GM12878 (cell line): ENCODE measurements around the gene MMRN1. TPM values are rescaled to one million over a fixed set of nuclear protein-coding genes. Genes with fewer than 3 reads are reported as not detected.

Source experiments
- ATAC-seq: fragments of 200-7000 bp; cut with Tn5 transposase; 3 replicates; pipeline ENCODE4 v1.9.1; 2020; ENCODE audit warnings: mild to moderate bottlenecking, moderate library complexity
- BruUV-seq: library from RNA; stranded (reverse); fragments of 400-500 nt; replicated peaks from 2 replicates; lab custom pipeline; 2021; lab: Mats Ljungman, UMichigan
- CTCF ChIA-PET: fragments of 300-600 bp; sonication (Branson Sonifier 250); formaldehyde crosslinking; extraction: SDS; loops from one replicate; lab custom pipeline; 2021; ENCODE audit warnings: inconsistent platforms; lab: Yijun Ruan, JAX
- POLR2A ChIA-PET: fragments of 350-600 bp; formaldehyde crosslinking; extraction: SDS; loops from one replicate; lab custom pipeline; 2021; ENCODE audit warnings: inconsistent platforms; lab: Charles Lee
- RAD21 ChIA-PET: fragments of 300-600 bp; sonication (Branson Sonifier 250); formaldehyde crosslinking; loops from one replicate; lab custom pipeline; 2023; ENCODE audit warnings: antibody characterized with exemption; ENCODE audit not compliant: unreplicated experiment; lab: Charles Lee
- SMC1A ChIA-PET: fragments of 300-600 bp; sonication (Branson Sonifier 250); formaldehyde crosslinking; loops from one replicate; lab custom pipeline; 2023; ENCODE audit not compliant: unreplicated experiment, uncharacterized antibody; lab: Charles Lee
- DNase-seq: peaks from one replicate; pipeline ENCODE4 v3.0.0-alpha.2; 2011; ENCODE audit warnings: low read depth, low spot score
- FAIRE-seq: peaks from 3 replicates; lab custom pipeline; 2011; peaks lifted over from hg19 to GRCh38; lab: Jason Lieb, UNC
- H2AFZ ChIP-seq: 2 replicates; pipeline ENCODE4 v1.6.0; 2011; ENCODE audit warnings: low read depth, low read length, control low read depth; ENCODE audit not compliant: control insufficient read depth
- H3K27ac ChIP-seq: 2 replicates; pipeline ENCODE4 v1.5.1; 2011; ENCODE audit warnings: control low read depth; ENCODE audit not compliant: control insufficient read depth, insufficient read depth
- H3K27me3 ChIP-seq, 2 experiments: replicated peaks in 1 of 2; 2 replicates each; pipeline versions ENCODE4 v1.6.0 to v1.6.1; 2011; ENCODE audit warnings: low read length in 1 of 2; ENCODE audit not compliant: control insufficient read depth in 2 of 2, insufficient read depth in 2 of 2
- H3K36me3 ChIP-seq, 2 experiments: 2 replicates each; pipeline ENCODE4 v1.5.1; 2011; ENCODE audit warnings: low read length in 1 of 2; ENCODE audit not compliant: control insufficient read depth in 2 of 2, insufficient read depth in 2 of 2
- H3K4me1 ChIP-seq: 2 replicates; pipeline ENCODE4 v1.6.1; 2011; ENCODE audit warnings: mild to moderate bottlenecking, low read length, moderate library complexity, mixed read lengths; ENCODE audit not compliant: control insufficient read depth, insufficient read depth
- H3K4me2 ChIP-seq: 2 replicates; pipeline ENCODE4 v1.6.0; 2011; ENCODE audit warnings: control low read depth; ENCODE audit not compliant: control insufficient read depth, insufficient read depth
- H3K4me3 ChIP-seq: fragments of 200-600 bp; sonication (generic); 2 replicates; pipeline ENCODE4 v1.5.1; 2016
- H3K79me2 ChIP-seq: 2 replicates; pipeline ENCODE4 v1.6.0; 2011; ENCODE audit warnings: low read length; ENCODE audit not compliant: control insufficient read depth, insufficient read depth
- H3K9ac ChIP-seq: 2 replicates; pipeline ENCODE4 v1.8.0; 2011; ENCODE audit warnings: low read length, control low read depth, mixed read lengths; ENCODE audit not compliant: control insufficient read depth, insufficient read depth
- H3K9me3 ChIP-seq: replicated peaks from 3 replicates; pipeline ENCODE4 v1.5.1; 2011; ENCODE audit warnings: mild to moderate bottlenecking, low read length; ENCODE audit not compliant: control insufficient read depth, insufficient read depth
- H4K20me1 ChIP-seq: 2 replicates; pipeline ENCODE4 v1.6.0; 2011; ENCODE audit not compliant: control insufficient read depth, insufficient read depth
- BCLAF1 ChIP-seq: fragments of 450-650 bp; IDR thresholded peaks from 2 replicates; pipeline ENCODE4 v1.6.1; 2017; ENCODE audit warnings: antibody characterized with exemption, mild to moderate bottlenecking, moderate library complexity
- BMI1 ChIP-seq: fragments of 450-650 bp; IDR thresholded peaks from 2 replicates; pipeline ENCODE4 v1.6.1; 2016; ENCODE audit warnings: mild to moderate bottlenecking, moderate library complexity, borderline replicate concordance
- CBFB ChIP-seq: IDR thresholded peaks from 2 replicates; pipeline ENCODE4 v1.6.1; 2016; ENCODE audit warnings: antibody characterized with exemption, low read depth
- GABPA ChIP-seq: IDR thresholded peaks from 2 replicates; pipeline ENCODE4 v1.6.1; 2014; ENCODE audit warnings: antibody characterized with exemption, low read depth, mild to moderate bottlenecking, inconsistent platforms
- KDM1A ChIP-seq: fragments of 200-600 bp; sonication (generic); IDR thresholded peaks from 2 replicates; pipeline ENCODE4 v1.6.1; 2016; ENCODE audit warnings: borderline replicate concordance
- NFYB ChIP-seq: IDR thresholded peaks from 2 replicates; pipeline ENCODE4 v1.6.1; 2011; ENCODE audit warnings: low read depth, mild to moderate bottlenecking, low read length, improper control_type of control experiment, moderate library complexity; ENCODE audit not compliant: insufficient read depth
- POU2F2 ChIP-seq: IDR thresholded peaks from 3 replicates; pipeline ENCODE4 v1.6.1; 2011; ENCODE audit warnings: low read depth, mild to moderate bottlenecking, low read length, borderline replicate concordance
- PRDM15 ChIP-seq: fragments of 450-650 bp; formaldehyde crosslinking; IDR thresholded peaks from 2 replicates; pipeline ENCODE4 v1.4.0; 2020; ENCODE audit warnings: mild to moderate bottlenecking, moderate library complexity
- SMAD1 ChIP-seq: fragments of 450-650 bp; IDR thresholded peaks from 2 replicates; pipeline ENCODE4 v1.6.1; 2018; ENCODE audit warnings: mild to moderate bottlenecking, low read depth; ENCODE audit not compliant: partially characterized antibody
- SREBF2 ChIP-seq: IDR thresholded peaks from 2 replicates; pipeline ENCODE4 v1.6.1; 2012; ENCODE audit warnings: mild to moderate bottlenecking, low read length
- WGBS: methylation state at CpG from one replicate; pipeline ENCODE4 v1.1.6; 2016; ENCODE audit warnings: low lambda C conversion rate; ENCODE audit not compliant: insufficient replicate concordance, insufficient coverage; ENCODE audit errors: missing lambda C conversion rate; 5-methylcytosine and 5-hydroxymethylcytosine counted together
- in situ Hi-C: fragments of 300-500 bp; cut with MboI; formaldehyde crosslinking; loops from 9 replicates; pipeline ENCODE4 v1.14.3; 2018; ENCODE audit warnings: mixed read lengths
- intact Hi-C: fragments of 100-400 bp; cut with micrococcal nuclease; formaldehyde crosslinking; loops from one replicate; pipeline ENCODE4 v1.14.2; 2022; ENCODE audit not compliant: unreplicated experiment
- polyA plus RNA-seq, 11 experiments: library from polyadenylated mRNA; depleted of rRNA in 4 of 11; unstranded in 6 of 11; stranded (reverse) in 5 of 11; fragments of >200 nt; fragmentation: Nextera tagmentation in 4 of 11; fragmentation: Illumina TruSeq in 1 of 11; extraction: Ambion mirVana in 4 of 11; extraction: Trizol in 1 of 11; gene quantifications; 1 replicate in 1 of 11; 2 replicates in 10 of 11; pipeline versions ENCODE4 v1.2.1 to v1.2.3, GENCODE V29; 2011 to 2016; ENCODE audit warnings: inconsistent platforms in 2 of 11, missing spikeins in 2 of 11, low read depth in 1 of 11
- total RNA-seq, 4 experiments: library from RNA; depleted of rRNA in 3 of 4; stranded (reverse); fragments of >200 nt in 3 of 4; fragmentation: Illumina TruSeq in 1 of 4; extraction: Trizol in 1 of 4; gene quantifications; 2 replicates each; pipeline versions ENCODE4 v1.2.1 to v1.2.3, GENCODE V29; 2013 to 2021

Gene MMRN1
- total and polyA plus RNA-seq, 10 of the 15 experiments (the other 5 are each of a cell fraction or from before 2014, with no cell fraction given), result 0.50 to 3.9 (median 0.78) TPM

- peak; percentile 67; the same call in 1 of the 2 replicates for TF ChIP-seq BMI1
Measured at GRCh38 chr4:89906777-89907521, 12.3 kb downstream of the MMRN1 start (continued).

GRCh38 chr4:89909889-89910288 is 15.2 kb downstream of the MMRN1 start:
- RAD21 ChIA-PET, result interaction anchor here (0.7 to 1.3 kb wide), 6 partner anchors 11 to 251 kb away, joined by 3 to 5 read pairs (median 4); partner anchors contain the start of gene MMRN1
- H3K36me3 ChIP-seq, result no peaks in the 10 kb centered on the region
- no peak for FAIRE-seq
- CTCF ChIA-PET, result interaction anchor here (0.7 to 1.9 kb wide), 7 partner anchors 9 to 86 kb away, joined by 3 to 8 read pairs (median 3); no protein-coding TSS in a partner anchor
- no peak overlapping the region for H2AFZ ChIP-seq
- no peak for ATAC-seq
- intact Hi-C loops, result loop anchor here (5.0 kb wide), 2 partner anchors 382 to 653 kb away; no protein-coding TSS in a partner anchor
- no peak for TF ChIP-seq POU2F2
- TF ChIP-seq SMAD1, result no peak
- no peak for TF ChIP-seq GABPA
- TF ChIP-seq CBFB, result no peak
- TF ChIP-seq KDM1A, result no peak
- no peak for TF ChIP-seq PRDM15 (CRISPR knock-in tag)
- no peak for TF ChIP-seq NFYB
- TF ChIP-seq SREBF2, result no peak
- TF ChIP-seq BCLAF1, result no peak
- DNase-seq, result no peak
- H4K20me1 ChIP-seq, result no peaks in the 10 kb centered on the region
- no peaks in the 10 kb centered on the region for H3K79me2 ChIP-seq
- H3K4me1 ChIP-seq, result no peaks in the 10 kb centered on the region
- H3K4me3 ChIP-seq, result no peak overlapping the region
- SMC1A ChIA-PET, result interaction anchor here (0.8 to 6.2 kb wide), 6 partner anchors 13 to 381 kb away, joined by 3 to 41 read pairs (median 6); partner anchors contain the start of gene MMRN1
- 5% methylated on average over 1 of the region's 1 CpG for WGBS
- no peaks in the 10 kb centered on the region for H3K27me3 ChIP-seq
- POLR2A ChIA-PET, result interaction anchor here (1.6 kb wide), 1 partner anchor 15 kb away, joined by 6 read pairs; the partner anchor contains the start of gene MMRN1
- H3K27ac ChIP-seq, result no peak overlapping the region
- H3K9me3 ChIP-seq, result no peaks in the 10 kb centered on the region
- no peak overlapping the region for H3K4me2 ChIP-seq
- in situ Hi-C loops, result no loop called here
- no peak overlapping the region for H3K9ac ChIP-seq
- no TSS peak for BruUV-seq
